Suprapubic skin (tissue), 3 donors: ENCODE measurements around the gene HEBP1.

Source experiments
- POLR2AphosphoS5 ChIP-seq, 3 donors: sonication (generic); formaldehyde crosslinking; IDR thresholded peaks; one replicate each; pipeline ENCODE4 v1.6.1; 2017; ENCODE audit warnings: antibody characterized with exemption in 3 of 3
- TF ChIP-seq, protein P1 (sequence below), 2 donors: fragments of 200-600 bp in 1 of 2; fragments of 450-650 bp in 1 of 2; sonication (generic) in 1 of 2; IDR thresholded peaks; one replicate each; pipeline ENCODE4 v1.5.1; 2016 to 2019; ENCODE audit warnings: antibody characterized with exemption in 2 of 2, mild to moderate bottlenecking in 1 of 2, moderate library complexity in 1 of 2

DNA sequence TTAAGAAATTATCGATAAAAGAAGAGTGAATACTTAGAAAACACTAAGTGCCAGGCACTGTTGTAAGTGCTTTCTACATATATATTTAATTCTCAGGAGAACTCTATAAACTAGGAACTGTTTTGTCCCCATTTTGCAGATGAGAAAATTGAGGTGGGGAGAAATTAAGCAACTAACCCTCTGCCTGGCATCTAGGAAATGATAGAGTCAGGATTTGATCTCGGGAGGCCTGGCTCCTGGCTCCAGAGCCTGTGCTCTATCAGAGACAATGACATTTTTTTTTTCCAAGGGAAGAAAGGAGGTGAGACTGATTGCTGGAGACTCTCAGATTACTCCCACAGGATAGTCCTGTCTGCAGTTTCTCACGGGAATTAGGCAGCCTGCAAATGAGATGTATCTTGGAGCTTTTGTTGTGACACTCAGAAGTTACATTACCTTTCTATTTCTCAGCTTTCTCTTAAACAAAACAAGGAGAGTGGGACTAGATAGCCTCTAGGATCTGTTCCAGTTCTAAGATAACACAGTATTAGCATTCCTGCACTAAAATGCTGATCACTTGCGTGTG lies 42.7 kb upstream of the HEBP1 start:
- TF ChIP-seq, protein P1, sequence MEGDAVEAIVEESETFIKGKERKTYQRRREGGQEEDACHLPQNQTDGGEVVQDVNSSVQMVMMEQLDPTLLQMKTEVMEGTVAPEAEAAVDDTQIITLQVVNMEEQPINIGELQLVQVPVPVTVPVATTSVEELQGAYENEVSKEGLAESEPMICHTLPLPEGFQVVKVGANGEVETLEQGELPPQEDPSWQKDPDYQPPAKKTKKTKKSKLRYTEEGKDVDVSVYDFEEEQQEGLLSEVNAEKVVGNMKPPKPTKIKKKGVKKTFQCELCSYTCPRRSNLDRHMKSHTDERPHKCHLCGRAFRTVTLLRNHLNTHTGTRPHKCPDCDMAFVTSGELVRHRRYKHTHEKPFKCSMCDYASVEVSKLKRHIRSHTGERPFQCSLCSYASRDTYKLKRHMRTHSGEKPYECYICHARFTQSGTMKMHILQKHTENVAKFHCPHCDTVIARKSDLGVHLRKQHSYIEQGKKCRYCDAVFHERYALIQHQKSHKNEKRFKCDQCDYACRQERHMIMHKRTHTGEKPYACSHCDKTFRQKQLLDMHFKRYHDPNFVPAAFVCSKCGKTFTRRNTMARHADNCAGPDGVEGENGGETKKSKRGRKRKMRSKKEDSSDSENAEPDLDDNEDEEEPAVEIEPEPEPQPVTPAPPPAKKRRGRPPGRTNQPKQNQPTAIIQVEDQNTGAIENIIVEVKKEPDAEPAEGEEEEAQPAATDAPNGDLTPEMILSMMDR (IDR thresholded peaks at IDR 0.05) = no peak
- no peak for TF ChIP-seq POLR2AphosphoS5 (IDR thresholded peaks at IDR 0.05)
